H9 (cell line): ENCODE data around the gene SMIM13. TPM values are rescaled to one million over a fixed set of nuclear protein-coding genes. Genes with fewer than 3 reads are reported as not detected.

Source experiments
- DNase-seq: peaks from one replicate; pipeline ENCODE4 v3.0.0-alpha.2; 2017
- H2AFZ ChIP-seq: one replicate; pipeline ENCODE4 v1.6.1; 2013; ENCODE audit warnings: mild to moderate bottlenecking, low read length, control low read depth, moderate library complexity
- H2AK5ac ChIP-seq: 2 replicates; pipeline ENCODE4 v1.6.1; 2013; ENCODE audit warnings: low read length, control low read depth, mixed read lengths; ENCODE audit not compliant: insufficient read length
- H2BK120ac ChIP-seq: one replicate; pipeline ENCODE4 v1.6.1; 2013; ENCODE audit warnings: low read depth, mild to moderate bottlenecking, low read length, control low read depth, inconsistent platforms; ENCODE audit not compliant: poor library complexity, severe bottlenecking
- H2BK12ac ChIP-seq: 2 replicates; pipeline ENCODE4 v1.6.1; 2013; ENCODE audit warnings: low read length, control low read depth, mixed read lengths, low read depth; ENCODE audit not compliant: insufficient read length
- H2BK15ac ChIP-seq: 2 replicates; pipeline ENCODE4 v1.6.1; 2013; ENCODE audit warnings: low read depth, low read length, control low read depth
- H2BK20ac ChIP-seq: one replicate; pipeline ENCODE4 v1.6.1; 2013; ENCODE audit warnings: low read depth, mild to moderate bottlenecking, low read length, control low read depth, inconsistent platforms; ENCODE audit not compliant: poor library complexity, severe bottlenecking
- H2BK5ac ChIP-seq: 2 replicates; pipeline ENCODE4 v1.6.1; 2013; ENCODE audit warnings: low read length, control low read depth, mixed read lengths; ENCODE audit not compliant: insufficient read length
- H3K14ac ChIP-seq: 2 replicates; pipeline ENCODE4 v1.6.1; 2013; ENCODE audit warnings: low read length, control low read depth; ENCODE audit not compliant: insufficient read depth
- H3K18ac ChIP-seq: 2 replicates; pipeline ENCODE4 v1.6.1; 2013; ENCODE audit warnings: low read depth, mild to moderate bottlenecking, mixed read lengths, low read length, control low read depth; ENCODE audit not compliant: insufficient read length
- H3K23ac ChIP-seq: 2 replicates; pipeline ENCODE4 v1.6.1; 2013; ENCODE audit warnings: low read length, control low read depth, mixed read lengths, low read depth; ENCODE audit not compliant: insufficient read length
- H3K23me2 ChIP-seq: 2 replicates; pipeline ENCODE4 v1.6.1; 2013; ENCODE audit warnings: low read depth, mild to moderate bottlenecking, mixed read lengths, low read length, control low read depth; ENCODE audit not compliant: insufficient read length, poor library complexity, severe bottlenecking
- H3K27ac ChIP-seq: 2 replicates; pipeline ENCODE4 v1.5.1; 2013; ENCODE audit warnings: low read length, control low read depth, mixed read lengths, low read depth; ENCODE audit not compliant: insufficient read length
- H3K27me3 ChIP-seq: 2 replicates; pipeline ENCODE4 v1.6.1; 2013; ENCODE audit warnings: low read length, control low read depth, inconsistent platforms; ENCODE audit not compliant: insufficient read depth
- H3K4ac ChIP-seq: 2 replicates; pipeline ENCODE4 v1.6.1; 2013; ENCODE audit warnings: low read depth, mild to moderate bottlenecking, control low read depth, inconsistent platforms, low read length, moderate library complexity
- H3K4me1 ChIP-seq: 2 replicates; pipeline ENCODE4 v1.6.1; 2013; ENCODE audit warnings: low read length, control low read depth, inconsistent platforms; ENCODE audit not compliant: insufficient read depth
- H3K4me2 ChIP-seq: 2 replicates; pipeline ENCODE4 v1.6.1; 2013; ENCODE audit warnings: low read length, control low read depth, mixed read lengths; ENCODE audit not compliant: insufficient read length, insufficient read depth
- H3K56ac ChIP-seq: 2 replicates; pipeline ENCODE4 v1.6.1; 2013; ENCODE audit warnings: low read depth, mild to moderate bottlenecking, mixed read lengths, low read length, control low read depth; ENCODE audit not compliant: insufficient read length
- H3K79me1 ChIP-seq: 2 replicates; pipeline ENCODE4 v1.6.1; 2013; ENCODE audit warnings: low read depth, mild to moderate bottlenecking, moderate library complexity, low read length, control low read depth, inconsistent platforms; ENCODE audit not compliant: insufficient read depth, poor library complexity, severe bottlenecking
- H3K79me2 ChIP-seq: 2 replicates; pipeline ENCODE4 v1.6.1; 2013; ENCODE audit warnings: low read length, control low read depth, inconsistent platforms; ENCODE audit not compliant: insufficient read depth
- H3K9ac ChIP-seq: 2 replicates; pipeline ENCODE4 v1.6.1; 2013; ENCODE audit warnings: low read length, control low read depth, mixed read lengths; ENCODE audit not compliant: insufficient read length; ENCODE audit errors: extremely low read depth
- H3K9me3 ChIP-seq: one replicate; pipeline ENCODE4 v1.6.1; 2013; ENCODE audit warnings: low read depth, low read length, inconsistent platforms; ENCODE audit not compliant: control insufficient read depth
- H3T11ph ChIP-seq: one replicate; pipeline ENCODE4 v1.6.1; 2013; ENCODE audit warnings: mild to moderate bottlenecking, low read length, control low read depth, inconsistent platforms
- H4K20me1 ChIP-seq: one replicate; pipeline ENCODE4 v1.6.1; 2013; ENCODE audit not compliant: control insufficient read depth, insufficient read length, insufficient read depth
- H4K5ac ChIP-seq: 2 replicates; pipeline ENCODE4 v1.6.1; 2013; ENCODE audit warnings: low read depth, mild to moderate bottlenecking, mixed read lengths, low read length, control low read depth; ENCODE audit not compliant: insufficient read length
- H4K8ac ChIP-seq: replicated peaks from 2 replicates; pipeline ENCODE4 v1.6.1; 2013; ENCODE audit warnings: low read length, control low read depth, mixed read lengths, low read depth; ENCODE audit not compliant: insufficient read length
- H4K91ac ChIP-seq: 2 replicates; pipeline ENCODE4 v1.6.1; 2013; ENCODE audit warnings: low read depth, mild to moderate bottlenecking, moderate library complexity, mixed read lengths, low read length, control low read depth; ENCODE audit not compliant: insufficient read length
- H3K27ac Mint-ChIP-seq, 3 experiments: 2 replicates in 2 of 3; 3 replicates in 1 of 3; pipeline ENCODE4 v1.8.0; 2020 to 2021; ENCODE audit warnings: mixed read lengths in 3 of 3, mild to moderate bottlenecking in 1 of 3, moderate library complexity in 1 of 3
- H3K27me3 Mint-ChIP-seq: 2 replicates; pipeline ENCODE4 v1.8.0; 2021; ENCODE audit warnings: low read depth, mild to moderate bottlenecking, moderate library complexity, mixed read lengths
- H3K36me3 Mint-ChIP-seq, 3 experiments: 2 replicates in 2 of 3; 3 replicates in 1 of 3; pipeline ENCODE4 v1.8.0; 2020 to 2021; ENCODE audit warnings: low read depth in 3 of 3, mixed read lengths in 3 of 3; ENCODE audit not compliant: insufficient read depth in 1 of 3
- H3K4me1 Mint-ChIP-seq, 2 experiments: 2 replicates each; pipeline ENCODE4 v1.8.0; 2020; ENCODE audit warnings: mixed read lengths in 2 of 2
- H3K4me3 Mint-ChIP-seq, 2 experiments: 2 replicates in 1 of 2; 3 replicates in 1 of 2; pipeline ENCODE4 v1.8.0; 2020 to 2021; ENCODE audit warnings: mild to moderate bottlenecking in 2 of 2, mixed read lengths in 2 of 2, moderate library complexity in 1 of 2
- H3K9me3 Mint-ChIP-seq, 2 experiments: 2 replicates in 1 of 2; 3 replicates in 1 of 2; pipeline ENCODE4 v1.8.0; 2020; ENCODE audit warnings: mild to moderate bottlenecking in 2 of 2, mixed read lengths in 2 of 2, moderate library complexity in 1 of 2
- WGBS: extraction: QIAGEN DNeasy Blood & Tissue Kit; methylation state at CpG from one replicate; pipeline ENCODE4 v1.1.7; 2013; ENCODE audit warnings: missing lambda C conversion rate, low lambda C conversion rate, mixed read lengths; ENCODE audit not compliant: insufficient read length; ENCODE audit errors: extremely low coverage; 5-methylcytosine and 5-hydroxymethylcytosine counted together
- total RNA-seq: library from RNA; stranded (reverse); gene quantifications from 2 replicates; pipeline ENCODE4 v1.2.1, GENCODE V29; 2021
- TF ChIP-seq, protein P1 (sequence below): fragments of 200-600 bp; sonication (generic); conservative IDR thresholded peaks from 3 replicates; pipeline ENCODE4 v1.8.0; 2021; ENCODE audit warnings: antibody characterized with exemption, mild to moderate bottlenecking

The SMIM13 gene
- total RNA-seq, 1 experiment from 2014 or later: 10.6 TPM

DNA sequence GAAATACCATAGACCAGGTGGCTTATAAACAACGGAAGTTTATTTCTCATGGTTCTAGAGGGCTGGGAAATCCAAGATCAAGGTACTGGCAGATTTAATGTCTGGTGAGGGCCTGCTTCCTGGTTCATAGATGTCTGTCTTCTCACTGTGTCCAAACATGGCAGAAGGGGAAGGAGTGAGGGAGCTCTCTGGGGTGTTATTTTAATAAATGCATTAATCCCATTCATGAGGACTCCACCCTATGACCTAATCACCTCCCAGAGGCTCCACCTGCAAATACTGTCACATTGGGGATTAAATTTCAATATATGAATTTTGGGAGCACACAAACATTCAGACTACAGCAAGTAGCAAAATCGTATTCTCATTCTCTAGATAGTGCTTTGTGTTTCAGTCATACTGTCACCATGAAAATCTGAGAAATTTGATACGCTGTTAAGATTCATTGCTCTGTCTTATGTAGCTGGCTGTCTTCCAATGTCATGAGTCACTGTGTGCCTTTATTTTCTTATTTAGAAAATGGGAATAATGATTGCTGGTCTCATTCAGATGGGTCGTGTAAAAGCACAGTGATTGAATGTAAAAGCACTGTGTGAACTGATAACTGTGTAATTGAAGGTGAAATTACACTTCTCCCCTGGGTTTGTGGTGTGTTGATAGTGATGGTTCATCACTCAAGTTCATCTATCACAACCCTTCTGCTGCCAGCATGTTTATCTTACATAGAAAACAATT is 26.8 kb downstream of the SMIM13 start:
- no peak for DNase-seq
- WGBS: no CpG with 5 or more reads among the region's 4 CpGs

More for the DNA sequence above, 26.8 kb downstream of the SMIM13 start:
- H3K9me3 Mint-ChIP-seq: no peaks in the 10 kb centered on the region
- Histone ChIP-seq H3K18ac (no peak overlapping the region), H3K56ac (no peak overlapping the region), H3K4me1 (no peaks in the 10 kb centered on the region), H3K79me2 (no peaks in the 10 kb centered on the region), H4K8ac (no peak overlapping the region), H3T11ph (no peak overlapping the region), H2BK120ac (no peak overlapping the region), H2AFZ (no peak overlapping the region), H3K14ac (no peak overlapping the region), H2AK5ac (no peak overlapping the region), H2BK5ac (no peak overlapping the region), H3K79me1 (peaks cover 3% of the 10 kb centered on the region), H3K27me3 (no peaks in the 10 kb centered on the region), H2BK12ac (no peak overlapping the region), H4K91ac (no peak overlapping the region), H2BK15ac (no peak overlapping the region), H3K27ac (no peak overlapping the region), H4K20me1 (no peaks in the 10 kb centered on the region), H3K23ac (no peak overlapping the region), H3K9me3 (no peaks in the 10 kb centered on the region), H3K4me2 (no peak overlapping the region), H3K23me2 (no peaks in the 10 kb centered on the region), H3K9ac (no peak overlapping the region), H2BK20ac (no peak overlapping the region), H3K4ac (no peak overlapping the region), H4K5ac (no peak overlapping the region)
- H3K4me1 Mint-ChIP-seq: peaks cover 3 to 4% of the 10 kb centered on the region in 2 experiments
- no peaks in the 10 kb centered on the region for H3K27me3 Mint-ChIP-seq
- no peak overlapping the region for H3K4me3 Mint-ChIP-seq
- peaks cover 0 to 6% (median 2%) of the 10 kb centered on the region in 3 experiments; a peak in 2 of 7 replicates for H3K36me3 Mint-ChIP-seq
- H3K27ac Mint-ChIP-seq: no peak overlapping the region
- TF ChIP-seq, protein P1, sequence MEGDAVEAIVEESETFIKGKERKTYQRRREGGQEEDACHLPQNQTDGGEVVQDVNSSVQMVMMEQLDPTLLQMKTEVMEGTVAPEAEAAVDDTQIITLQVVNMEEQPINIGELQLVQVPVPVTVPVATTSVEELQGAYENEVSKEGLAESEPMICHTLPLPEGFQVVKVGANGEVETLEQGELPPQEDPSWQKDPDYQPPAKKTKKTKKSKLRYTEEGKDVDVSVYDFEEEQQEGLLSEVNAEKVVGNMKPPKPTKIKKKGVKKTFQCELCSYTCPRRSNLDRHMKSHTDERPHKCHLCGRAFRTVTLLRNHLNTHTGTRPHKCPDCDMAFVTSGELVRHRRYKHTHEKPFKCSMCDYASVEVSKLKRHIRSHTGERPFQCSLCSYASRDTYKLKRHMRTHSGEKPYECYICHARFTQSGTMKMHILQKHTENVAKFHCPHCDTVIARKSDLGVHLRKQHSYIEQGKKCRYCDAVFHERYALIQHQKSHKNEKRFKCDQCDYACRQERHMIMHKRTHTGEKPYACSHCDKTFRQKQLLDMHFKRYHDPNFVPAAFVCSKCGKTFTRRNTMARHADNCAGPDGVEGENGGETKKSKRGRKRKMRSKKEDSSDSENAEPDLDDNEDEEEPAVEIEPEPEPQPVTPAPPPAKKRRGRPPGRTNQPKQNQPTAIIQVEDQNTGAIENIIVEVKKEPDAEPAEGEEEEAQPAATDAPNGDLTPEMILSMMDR: no peak
